Cardiac muscle cell (in vitro differentiated cells and primary cell): ENCODE measurements around the gene TMEM131. TPM values are rescaled to one million over a fixed set of nuclear protein-coding genes. Genes with fewer than 3 reads are reported as not detected.

Experiments used
- DNase-seq, 2 donors: peaks; one replicate each; pipeline versions ENCODE4 v3.0.0 to v3.0.0-alpha.2; 2010 to 2017; ENCODE audit warnings: low read depth in 1 of 2, low spot score in 1 of 2
- H3K27ac ChIP-seq: fragments of 200-600 bp; sonication (generic); 2 replicates; pipeline ENCODE4 v1.5.1; 2016
- H3K27me3 ChIP-seq: fragments of 200-600 bp; sonication (generic); 2 replicates; pipeline ENCODE4 v1.6.0; 2016; ENCODE audit warnings: control low read depth
- H3K36me3 ChIP-seq: fragments of 200-600 bp; sonication (generic); 2 replicates; pipeline ENCODE4 v1.5.1; 2016; ENCODE audit warnings: control low read depth
- H3K4me1 ChIP-seq: fragments of 200-600 bp; sonication (generic); 2 replicates; pipeline ENCODE4 v1.8.1; 2017; ENCODE audit warnings: low read depth, mild to moderate bottlenecking, mixed run types
- H3K4me3 ChIP-seq: fragments of 200-600 bp; sonication (generic); 2 replicates; pipeline ENCODE4 v1.5.1; 2016; ENCODE audit warnings: mild to moderate bottlenecking
- H3K9me3 ChIP-seq: fragments of 200-600 bp; sonication (generic); 2 replicates; pipeline ENCODE4 v1.5.1; 2017; ENCODE audit warnings: low read depth, mild to moderate bottlenecking, control low read depth
- CTCF ChIP-seq: IDR thresholded peaks from 2 replicates; pipeline ENCODE4 v1.5.1; 2012; ENCODE audit warnings: low read depth, mild to moderate bottlenecking, low read length
- polyA plus RNA-seq: library from polyadenylated mRNA; unstranded; fragments of >200 nt; fragmentation: Nextera tagmentation; extraction: Ambion mirVana; gene quantifications from 2 replicates; pipeline ENCODE4 v1.2.1, GENCODE V29; 2016
- total RNA-seq: library from RNA; depleted of rRNA; stranded (reverse); fragments of >200 nt; gene quantifications from 2 replicates; pipeline ENCODE4 v1.2.3, GENCODE V29; 2016

Gene TMEM131
- total and polyA plus RNA-seq, 2 experiments from 2014 or later = 16.3 to 19.1 TPM

GRCh38 chr2:97966545-97967215 is 29.1 kb downstream of the TMEM131 start:
- H3K27ac ChIP-seq = no peak overlapping the region
- TF ChIP-seq CTCF = no peak
- peaks cover 24% of the 10 kb centered on the region for H3K4me1 ChIP-seq
- H3K27me3 ChIP-seq = no peaks in the 10 kb centered on the region
- H3K36me3 ChIP-seq = no peaks in the 10 kb centered on the region
- H3K4me3 ChIP-seq = no peak overlapping the region
- H3K9me3 ChIP-seq = no peaks in the 10 kb centered on the region
- no peak for DNase-seq

- Histone ChIP-seq H3K36me3 (no peaks in the 10 kb centered on the region), H3K9me3 (no peaks in the 10 kb centered on the region), H3K27me3 (no peaks in the 10 kb centered on the region), H3K27ac (no peak overlapping the region), H3K4me3 (no peak overlapping the region), H3K4me1 (peaks cover 20% of the 10 kb centered on the region)
- TF ChIP-seq CTCF = no peak
- no peak for DNase-seq
Observed at GRCh38 chr2:97965116-97965515, 30.6 kb downstream of the TMEM131 start.

- peak in 1 of 2 donors; percentile 25 for DNase-seq
- H3K9me3 ChIP-seq = no peaks in the 10 kb centered on the region
- H3K27me3 ChIP-seq = no peaks in the 10 kb centered on the region
- peaks cover 14% of the 10 kb centered on the region for H3K4me1 ChIP-seq
- H3K4me3 ChIP-seq = no peak overlapping the region
- no peaks in the 10 kb centered on the region for H3K36me3 ChIP-seq
- no peak overlapping the region for H3K27ac ChIP-seq
- TF ChIP-seq CTCF = no peak
Observed at GRCh38 chr2:97963880-97964279, 31.9 kb downstream of the TMEM131 start.

- no peak for DNase-seq
- H3K36me3 ChIP-seq = no peaks in the 10 kb centered on the region
- peaks cover 17% of the 10 kb centered on the region for H3K4me1 ChIP-seq
- H3K27me3 ChIP-seq = no peaks in the 10 kb centered on the region
- no peak overlapping the region for H3K4me3 ChIP-seq
- H3K9me3 ChIP-seq = no peaks in the 10 kb centered on the region
- H3K27ac ChIP-seq = no peak overlapping the region
- TF ChIP-seq CTCF = no peak
Observed at GRCh38 chr2:97963079-97963406, 32.7 kb downstream of the TMEM131 start.

- H3K27ac ChIP-seq = no peak overlapping the region
- no peaks in the 10 kb centered on the region for H3K9me3 ChIP-seq
- H3K27me3 ChIP-seq = no peaks in the 10 kb centered on the region
- no peak for DNase-seq
- no peak for TF ChIP-seq CTCF
- H3K4me3 ChIP-seq = no peak overlapping the region
- H3K36me3 ChIP-seq = no peaks in the 10 kb centered on the region
- H3K4me1 ChIP-seq = peaks cover 15% of the 10 kb centered on the region
Observed at GRCh38 chr2:97961534-97961933, 34.2 kb downstream of the TMEM131 start.
